GM18858 (cell line): ENCODE measurements around the gene PRKCD.

ENCODE experiments used
- ATAC-seq: cut with Tn5 transposase; IDR thresholded peaks from one replicate; pipeline ENCODE4 v1.9.1; 2021; ENCODE audit not compliant: unreplicated experiment

PRKCD gene

GRCh38 chr3:53213276-53213675 lies 52.3 kb downstream of the PRKCD start:
- no peak for ATAC-seq

GRCh38 chr3:53215816-53216215 lies 54.8 kb downstream of the PRKCD start:
- no peak for ATAC-seq

GRCh38 chr3:53216723-53217122 lies 55.7 kb downstream of the PRKCD start:
- ATAC-seq = no peak

- no peak for ATAC-seq
Observed at GRCh38 chr3:53217175-53217574, 56.2 kb downstream of the PRKCD start.

- no peak for ATAC-seq
Observed at GRCh38 chr3:53218131-53218530, 57.1 kb downstream of the PRKCD start.

- no peak for ATAC-seq
Observed at GRCh38 chr3:53219895-53220483, 59.0 kb downstream of the PRKCD start.

GRCh38 chr3:53221345-53221744 lies 60.3 kb downstream of the PRKCD start:
- ATAC-seq = no peak

GRCh38 chr3:53221827-53222182 lies 60.8 kb downstream of the PRKCD start:
- no peak for ATAC-seq

- ATAC-seq = no peak
Observed at GRCh38 chr3:53222183-53222901, 61.3 kb downstream of the PRKCD start.

- ATAC-seq = no peak
Observed at GRCh38 chr3:53223025-53223424, 62.0 kb downstream of the PRKCD start.

- no peak for ATAC-seq
Observed at GRCh38 chr3:53223541-53223966, 62.5 kb downstream of the PRKCD start.

- no peak for ATAC-seq
Observed at GRCh38 chr3:53224026-53224425, 63.0 kb downstream of the PRKCD start.

- ATAC-seq = no peak
Observed at GRCh38 chr3:53224536-53224935, 63.5 kb downstream of the PRKCD start.

- no peak for ATAC-seq
Observed at GRCh38 chr3:53225181-53225580, 64.2 kb downstream of the PRKCD start.

GRCh38 chr3:53225651-53226050 lies 64.6 kb downstream of the PRKCD start:
- ATAC-seq = no peak

- no peak for ATAC-seq
Observed at GRCh38 chr3:53226142-53226840, 65.3 kb downstream of the PRKCD start.

- ATAC-seq = no peak
Observed at GRCh38 chr3:53226841-53227407, 65.9 kb downstream of the PRKCD start.

- ATAC-seq = no peak
Observed at GRCh38 chr3:53227993-53228885, 67.2 kb downstream of the PRKCD start.

GRCh38 chr3:53229171-53229570 lies 68.2 kb downstream of the PRKCD start:
- ATAC-seq = no peak

- ATAC-seq = no peak
Observed at GRCh38 chr3:53229606-53230005, 68.6 kb downstream of the PRKCD start.

GRCh38 chr3:53230041-53230621 lies 69.1 kb downstream of the PRKCD start:
- ATAC-seq = no peak
